ENCODE results near the gene STYXL2. TPM values are rescaled to one million over a fixed set of nuclear protein-coding genes. Genes with fewer than 3 reads are reported as not detected.
A peak's percentile ranks its signal among the peaks of the same experiment; 100 is the strongest.

Gene STYXL2
- total RNA-seq, 1 donor from 2014 or later = not detected

DNA sequence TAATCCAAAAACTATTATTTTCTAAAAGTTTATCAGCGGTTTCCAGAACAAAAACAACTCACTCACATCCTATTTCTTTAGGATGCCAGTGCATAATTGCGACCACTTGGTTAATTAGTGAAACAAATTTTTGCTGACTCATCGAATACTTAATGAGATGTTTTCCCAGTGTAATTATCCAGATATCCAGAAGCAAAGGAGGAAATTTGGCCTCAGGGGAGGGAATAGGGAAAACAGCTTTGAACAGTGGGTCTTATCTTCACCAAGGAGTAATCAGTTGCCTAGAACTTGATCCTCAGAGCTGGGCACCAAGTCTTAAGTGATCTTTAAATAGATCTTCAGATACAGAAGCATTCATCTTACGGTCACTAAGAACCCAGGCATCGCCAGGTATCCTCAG, 24.3 kb downstream of the STYXL2 start:
- intact Hi-C loops (cut with DNase I) = no loop called here
- Histone ChIP-seq H3K9me3 (no peaks in the 10 kb centered on the region), H3K27ac (no peak overlapping the region), H3K4me1 (peaks cover 10% of the 10 kb centered on the region), H3K36me3 (no peaks in the 10 kb centered on the region), H3K4me3 (no peak overlapping the region), H3K27me3 (no peaks in the 10 kb centered on the region)
- DNase-seq (ENCODE audit: extremely low spot score in 2 of 2) = no peak
- TF ChIP-seq, protein P1, sequence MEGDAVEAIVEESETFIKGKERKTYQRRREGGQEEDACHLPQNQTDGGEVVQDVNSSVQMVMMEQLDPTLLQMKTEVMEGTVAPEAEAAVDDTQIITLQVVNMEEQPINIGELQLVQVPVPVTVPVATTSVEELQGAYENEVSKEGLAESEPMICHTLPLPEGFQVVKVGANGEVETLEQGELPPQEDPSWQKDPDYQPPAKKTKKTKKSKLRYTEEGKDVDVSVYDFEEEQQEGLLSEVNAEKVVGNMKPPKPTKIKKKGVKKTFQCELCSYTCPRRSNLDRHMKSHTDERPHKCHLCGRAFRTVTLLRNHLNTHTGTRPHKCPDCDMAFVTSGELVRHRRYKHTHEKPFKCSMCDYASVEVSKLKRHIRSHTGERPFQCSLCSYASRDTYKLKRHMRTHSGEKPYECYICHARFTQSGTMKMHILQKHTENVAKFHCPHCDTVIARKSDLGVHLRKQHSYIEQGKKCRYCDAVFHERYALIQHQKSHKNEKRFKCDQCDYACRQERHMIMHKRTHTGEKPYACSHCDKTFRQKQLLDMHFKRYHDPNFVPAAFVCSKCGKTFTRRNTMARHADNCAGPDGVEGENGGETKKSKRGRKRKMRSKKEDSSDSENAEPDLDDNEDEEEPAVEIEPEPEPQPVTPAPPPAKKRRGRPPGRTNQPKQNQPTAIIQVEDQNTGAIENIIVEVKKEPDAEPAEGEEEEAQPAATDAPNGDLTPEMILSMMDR (IDR thresholded peaks at IDR 0.05) = no peak
- TF ChIP-seq POLR2AphosphoS5 (IDR thresholded peaks at IDR 0.05; ENCODE audit: insufficient read depth in 1 of 2, low read depth in 1 of 2) = no peak
- TF ChIP-seq POLR2A (IDR thresholded peaks at IDR 0.05) = no peak

DNA sequence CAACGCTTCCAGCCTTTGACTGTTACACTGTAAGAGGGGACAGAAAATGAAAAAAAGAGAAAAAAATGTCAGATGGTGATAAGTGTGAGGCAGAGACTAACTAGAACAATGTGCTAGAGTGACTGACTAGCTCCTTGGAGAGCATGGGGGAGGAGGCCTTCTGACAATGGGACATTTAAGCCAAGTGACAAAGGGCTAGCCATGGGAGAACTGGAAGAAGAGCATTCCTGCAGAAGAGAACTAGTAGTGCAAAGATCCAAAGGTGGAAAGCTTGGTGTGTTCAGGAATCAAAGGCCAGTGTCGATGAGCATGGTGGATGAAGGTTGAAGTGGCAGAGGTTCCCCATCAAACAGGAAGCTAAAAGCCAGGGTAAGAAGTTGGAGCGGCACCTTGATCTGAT, 25.8 kb downstream of the STYXL2 start:
- Histone ChIP-seq H3K9me3 (no peaks in the 10 kb centered on the region), H3K36me3 (no peaks in the 10 kb centered on the region), H3K27me3 (no peaks in the 10 kb centered on the region), H3K4me3 (no peak overlapping the region), H3K4me1 (peaks cover 10% of the 10 kb centered on the region), H3K27ac (no peak overlapping the region)
- no peak for DNase-seq (ENCODE audit: extremely low spot score in 2 of 2)
- TF ChIP-seq POLR2A (IDR thresholded peaks at IDR 0.05) (no peak), POLR2AphosphoS5 (IDR thresholded peaks at IDR 0.05; ENCODE audit: insufficient read depth in 1 of 2, low read depth in 1 of 2) (no peak)
- TF ChIP-seq, protein P1 (IDR thresholded peaks at IDR 0.05) = no peak
- intact Hi-C loops (cut with DNase I) = no loop called here

DNA sequence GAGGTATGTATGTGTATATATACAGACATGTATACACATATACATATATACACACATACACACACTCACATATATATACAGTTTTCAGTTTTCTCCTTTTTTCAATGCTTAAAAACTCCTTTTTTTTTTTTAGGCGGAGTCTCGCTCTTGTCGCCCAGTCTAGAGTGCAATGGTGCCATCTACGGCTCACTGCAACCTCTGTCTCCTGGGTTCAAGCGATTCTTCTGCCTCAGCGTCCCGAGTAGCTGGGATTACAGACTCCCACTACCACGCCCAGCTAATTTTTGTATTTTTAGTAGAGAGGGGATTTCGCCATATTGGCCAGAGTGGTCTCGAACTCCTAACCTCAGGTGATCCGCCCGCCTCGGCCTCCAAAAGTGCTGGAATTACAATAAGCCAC, 27.0 kb downstream of the STYXL2 start:
- Histone ChIP-seq H3K27me3 (no peaks in the 10 kb centered on the region), H3K9me3 (no peaks in the 10 kb centered on the region), H3K27ac (no peak overlapping the region), H3K36me3 (no peaks in the 10 kb centered on the region), H3K4me3 (peak overlapping the region; percentile 32 to 43), H3K4me1 (peaks cover 10% of the 10 kb centered on the region)
- intact Hi-C loops (cut with DNase I) = no loop called here
- DNase-seq (ENCODE audit: extremely low spot score in 2 of 2) = no peak
- TF ChIP-seq POLR2AphosphoS5 (IDR thresholded peaks at IDR 0.05; ENCODE audit: insufficient read depth in 1 of 2, low read depth in 1 of 2) = no peak
- TF ChIP-seq POLR2A (IDR thresholded peaks at IDR 0.05) = no peak
- TF ChIP-seq, protein P1 (IDR thresholded peaks at IDR 0.05) = no peak

DNA sequence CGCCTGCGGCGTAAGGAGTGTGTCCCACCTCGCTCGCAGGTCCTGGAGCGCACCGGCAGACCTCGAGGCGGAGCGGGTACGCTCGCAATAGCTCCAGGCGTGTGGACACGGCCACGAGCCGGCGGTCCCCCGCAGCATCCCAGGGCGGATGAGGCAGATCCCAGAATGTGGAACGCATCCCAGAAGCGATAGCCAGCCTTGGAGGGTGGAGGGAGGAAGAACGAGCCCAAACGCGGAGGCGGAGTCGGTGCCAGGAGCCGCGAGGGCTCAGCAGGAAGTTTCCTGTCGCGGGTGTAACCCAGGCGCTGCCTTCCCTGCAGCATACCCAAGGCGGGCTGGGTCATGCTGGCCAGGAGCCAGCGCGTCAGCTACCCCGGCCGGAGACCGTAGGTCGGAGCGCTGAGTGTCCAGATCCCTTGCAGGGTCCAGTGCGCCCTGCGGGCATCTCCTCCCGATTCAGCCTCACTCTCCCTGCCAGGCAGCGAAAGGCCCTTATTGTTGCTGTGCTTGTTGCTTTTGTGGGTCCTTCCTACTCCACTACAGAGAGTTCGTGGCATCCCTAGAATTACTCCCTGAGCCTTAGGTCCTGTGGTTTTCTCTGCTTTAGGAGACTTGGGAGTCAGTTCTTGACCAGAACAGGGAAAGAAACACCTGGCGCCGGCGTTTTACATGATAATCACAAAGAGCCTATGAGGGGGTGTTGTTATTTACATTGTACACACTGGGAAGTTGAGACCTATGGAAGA, 27.7 kb downstream of the STYXL2 start:
- DNase-seq (ENCODE audit: extremely low spot score in 2 of 2) = peak in 1 of 2 donors; percentile 84
- Histone ChIP-seq H3K27me3 (no peaks in the 10 kb centered on the region), H3K4me3 (peak overlapping the region; percentile 32 to 43), H3K27ac (no peak overlapping the region), H3K9me3 (no peaks in the 10 kb centered on the region), H3K4me1 (peaks cover 10% of the 10 kb centered on the region), H3K36me3 (no peaks in the 10 kb centered on the region)
- intact Hi-C loops (cut with DNase I) = no loop called here
- peak in 1 of 2 donors; percentile 10 for TF ChIP-seq POLR2AphosphoS5 (IDR thresholded peaks at IDR 0.05; ENCODE audit: insufficient read depth in 1 of 2, low read depth in 1 of 2)
- no peak for TF ChIP-seq POLR2A (IDR thresholded peaks at IDR 0.05)
- TF ChIP-seq, protein P1 (IDR thresholded peaks at IDR 0.05) = no peak

DNA sequence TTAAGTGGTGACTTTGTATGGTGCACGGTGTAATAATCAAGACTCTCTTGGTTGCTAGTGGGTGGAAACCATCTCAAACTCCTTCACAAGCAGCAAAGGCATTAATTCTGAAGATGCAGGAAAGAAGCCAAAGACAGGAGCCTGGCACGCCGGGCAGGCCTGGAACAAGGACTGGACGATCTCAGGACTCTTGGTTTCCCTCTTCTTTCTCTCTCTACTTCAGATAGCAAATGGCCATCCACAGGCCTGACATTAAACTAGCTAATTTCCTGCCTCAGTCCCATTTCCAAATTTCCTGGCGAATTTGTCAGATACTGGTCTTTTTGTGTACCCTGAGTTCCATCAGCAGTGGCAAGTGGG, 28.2 kb downstream of the STYXL2 start:
- Histone ChIP-seq H3K9me3 (no peaks in the 10 kb centered on the region), H3K36me3 (no peaks in the 10 kb centered on the region), H3K27ac (no peak overlapping the region), H3K4me3 (no peak overlapping the region), H3K27me3 (no peaks in the 10 kb centered on the region), H3K4me1 (peaks cover 10% of the 10 kb centered on the region)
- no peak for DNase-seq (ENCODE audit: extremely low spot score in 2 of 2)
- TF ChIP-seq POLR2AphosphoS5 (IDR thresholded peaks at IDR 0.05; ENCODE audit: insufficient read depth in 1 of 2, low read depth in 1 of 2) (no peak), POLR2A (IDR thresholded peaks at IDR 0.05) (no peak)
- TF ChIP-seq, protein P1 (IDR thresholded peaks at IDR 0.05) = no peak
- intact Hi-C loops (cut with DNase I) = no loop called here
